HG03135 (cell line): Measurements from ENCODE around the gene DNAH11.
"Not testable (repeated sequence)": the region's sequence is repeated elsewhere in the genome, so short reads cannot be mapped to it uniquely, and the experiment has no call there.

ENCODE experiments used
- ATAC-seq: cut with Tn5 transposase; IDR thresholded peaks from one replicate; pipeline ENCODE4 v1.9.1; 2021; ENCODE audit warnings: mild to moderate bottlenecking, moderate library complexity; ENCODE audit not compliant: unreplicated experiment

Gene DNAH11

GRCh38 chr7:21869785-21870402, 327.1 kb downstream of the DNAH11 start:
- ATAC-seq, result no peak

GRCh38 chr7:21883069-21883468, 340.2 kb downstream of the DNAH11 start:
- ATAC-seq, result no peak

GRCh38 chr7:21883501-21883900, 340.7 kb downstream of the DNAH11 start:
- not testable (repeated sequence) for ATAC-seq

GRCh38 chr7:21884496-21884895, 341.7 kb downstream of the DNAH11 start:
- no peak for ATAC-seq

GRCh38 chr7:21886396-21886795, 343.6 kb downstream of the DNAH11 start:
- ATAC-seq, result no peak

GRCh38 chr7:21887353-21887752, 344.5 kb downstream of the DNAH11 start:
- ATAC-seq, result no peak

GRCh38 chr7:21887779-21888178, 344.9 kb downstream of the DNAH11 start:
- ATAC-seq, result no peak

- ATAC-seq, result no peak
These were observed 348.5 kb downstream of the DNAH11 start for GRCh38 chr7:21891291-21891690.

- ATAC-seq, result no peak
These were observed 350.6 kb downstream of the DNAH11 start for GRCh38 chr7:21893401-21893800.

- peak; percentile 86 for ATAC-seq
These were observed 355.6 kb downstream of the DNAH11 start for GRCh38 chr7:21898265-21898930.

GRCh38 chr7:21902240-21902639, 359.4 kb downstream of the DNAH11 start:
- no peak for ATAC-seq

GRCh38 chr7:21903020-21903786, 360.4 kb downstream of the DNAH11 start:
- no peak for ATAC-seq

GRCh38 chr7:21908746-21909145, 365.9 kb downstream of the DNAH11 start:
- no peak for ATAC-seq

- no peak for ATAC-seq
These were observed 367.4 kb downstream of the DNAH11 start for GRCh38 chr7:21910253-21910652.

GRCh38 chr7:21911341-21911875, 368.6 kb downstream of the DNAH11 start:
- ATAC-seq, result no peak

- ATAC-seq, result no peak
These were observed 369.5 kb downstream of the DNAH11 start for GRCh38 chr7:21912305-21912704.

GRCh38 chr7:21912931-21913780, 370.3 kb downstream of the DNAH11 start:
- ATAC-seq, result no peak

- ATAC-seq, result no peak
These were observed 371.8 kb downstream of the DNAH11 start for GRCh38 chr7:21914671-21915070.

GRCh38 chr7:21915140-21915539, 372.3 kb downstream of the DNAH11 start:
- no peak for ATAC-seq

GRCh38 chr7:21916176-21916575, 373.3 kb downstream of the DNAH11 start:
- no peak for ATAC-seq

- no peak for ATAC-seq
These were observed 373.8 kb downstream of the DNAH11 start for GRCh38 chr7:21916629-21917028.
